HG02970 (cell line): ENCODE results near the gene CCDC32.

Source experiments
- ATAC-seq: cut with Tn5 transposase; IDR thresholded peaks from one replicate; pipeline ENCODE4 v1.9.1; 2021; ENCODE audit warnings: mild to moderate bottlenecking, moderate library complexity, moderate number of reproducible peaks; ENCODE audit not compliant: unreplicated experiment, low FRiP score

Gene CCDC32

DNA sequence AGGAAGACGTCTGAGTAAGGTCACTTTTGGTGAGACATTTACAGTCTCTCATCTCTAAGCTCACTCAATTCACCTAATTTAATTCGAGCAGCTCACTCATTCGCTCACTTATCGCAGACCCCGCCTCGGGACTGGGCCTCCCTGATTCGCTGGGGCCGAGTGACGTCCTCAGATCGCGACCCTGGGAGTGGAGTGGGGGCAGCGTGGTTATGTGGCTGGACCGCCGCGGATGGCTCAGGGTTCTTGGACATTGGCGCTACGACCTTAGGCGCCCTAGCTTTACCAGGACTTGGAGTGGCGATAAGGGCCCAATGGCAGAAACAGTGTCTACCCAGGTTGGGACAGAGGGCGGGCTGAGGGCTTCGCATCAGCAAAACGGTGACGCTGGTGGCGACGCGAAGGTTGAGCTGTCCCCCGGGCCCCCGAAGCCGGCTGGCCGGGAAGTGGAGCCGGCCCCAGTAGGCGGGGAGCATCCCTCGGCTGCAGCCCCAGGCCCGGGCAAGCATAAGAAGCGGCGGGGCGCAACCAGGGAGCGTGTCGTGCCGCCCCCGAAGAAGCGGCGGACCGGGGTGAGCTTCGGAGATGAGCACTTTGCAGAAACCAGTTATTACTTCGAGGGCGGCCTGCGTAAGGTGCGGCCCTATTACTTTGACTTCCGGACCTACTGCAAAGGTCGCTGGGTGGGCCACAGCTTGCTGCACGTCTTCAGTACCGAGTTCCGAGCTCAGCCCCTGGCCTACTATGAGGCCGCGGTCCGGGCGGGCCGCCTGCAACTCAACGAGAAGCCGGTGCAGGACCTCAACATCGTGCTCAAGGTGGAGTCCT, 4.5 kb upstream of the CCDC32 start, which contains the start of gene RPUSD2:
TSS of gene RPUSD2 (plus strand) at position 171 of the 825 bp plus-strand sequence. CDS start at position 210, 39 bp downstream.
- ATAC-seq = peak; percentile 53

DNA sequence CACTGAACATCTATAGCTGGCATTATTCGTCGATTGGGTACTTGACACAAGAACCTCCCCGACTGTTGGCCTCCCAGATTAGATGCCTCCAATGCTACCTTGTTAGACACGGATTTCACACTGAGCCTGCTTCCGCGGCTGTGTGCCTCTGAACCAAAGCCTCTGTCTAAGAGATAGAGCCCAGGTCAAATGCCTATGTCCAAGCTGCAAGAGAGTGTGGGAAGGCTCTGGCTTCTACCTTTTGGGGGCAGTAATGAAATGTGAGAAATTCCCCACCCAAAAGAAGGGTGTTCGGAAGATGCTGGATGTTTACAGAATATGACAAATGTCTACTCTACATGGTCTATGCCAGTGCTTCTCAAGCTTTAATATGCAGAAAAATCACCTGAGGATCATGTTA, 2.3 kb upstream of the CCDC32 start:
- no peak for ATAC-seq

DNA sequence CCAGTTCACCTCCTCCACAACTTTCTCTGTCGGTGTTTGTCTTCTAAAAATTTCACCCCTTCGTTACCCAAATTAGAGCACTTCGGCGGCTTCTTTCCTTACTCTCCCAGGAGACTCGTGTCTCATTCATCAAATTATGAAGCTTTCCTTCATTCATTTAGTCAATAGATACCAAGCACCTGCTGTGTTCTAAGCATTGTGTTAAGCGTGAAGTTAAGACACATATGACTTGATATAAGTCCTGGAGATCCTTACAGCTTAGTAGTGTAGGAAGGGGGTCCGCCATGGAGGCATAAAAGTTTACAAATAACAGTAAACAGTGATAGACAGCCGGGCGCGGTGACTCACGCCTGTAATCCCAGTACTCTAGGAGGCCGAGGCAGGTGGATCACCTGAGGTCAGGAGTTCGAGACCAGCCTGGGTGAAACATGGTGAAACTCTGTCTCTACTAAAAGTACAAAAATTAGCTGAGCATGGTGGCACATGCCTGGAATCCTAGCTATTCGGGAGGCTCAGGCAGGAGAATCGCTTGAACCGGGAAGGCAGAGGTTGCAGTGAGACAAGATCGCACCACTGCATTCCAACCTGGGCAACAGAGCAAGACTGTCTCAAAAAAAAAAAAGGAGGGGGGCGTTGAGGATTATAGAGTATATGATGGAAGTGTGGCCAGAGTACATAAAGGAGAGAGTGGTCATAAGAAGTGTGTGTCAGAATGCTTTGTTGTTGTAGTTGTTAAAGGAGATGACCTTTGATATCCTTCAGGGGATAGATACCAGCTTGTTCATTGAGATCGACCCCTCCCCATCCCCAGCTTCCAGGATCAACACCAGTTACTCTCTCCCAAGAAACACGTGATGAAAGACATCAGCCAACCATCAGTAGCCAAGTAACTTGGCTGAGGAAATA, 744 bp upstream of the CCDC32 start:
- ATAC-seq = no peak

DNA sequence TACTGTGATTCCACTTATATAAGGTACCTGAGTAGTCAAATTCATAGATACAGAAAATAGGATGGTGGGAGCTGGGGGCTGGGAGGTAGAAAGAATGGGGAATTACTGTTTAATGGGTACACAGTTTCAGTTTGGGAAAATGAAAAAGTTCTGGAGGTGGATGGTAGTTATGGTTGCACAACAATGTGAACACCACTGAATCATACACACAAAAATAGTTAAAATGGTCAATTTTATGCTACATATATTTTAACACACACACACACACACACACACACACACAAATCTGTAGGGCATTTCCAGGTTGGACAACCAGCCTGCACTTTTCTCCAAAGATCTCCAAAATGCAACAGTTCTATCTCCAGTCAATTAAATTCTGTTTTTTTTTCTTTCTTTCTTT, 1.4 kb downstream of the CCDC32 start:
- ATAC-seq = no peak

DNA sequence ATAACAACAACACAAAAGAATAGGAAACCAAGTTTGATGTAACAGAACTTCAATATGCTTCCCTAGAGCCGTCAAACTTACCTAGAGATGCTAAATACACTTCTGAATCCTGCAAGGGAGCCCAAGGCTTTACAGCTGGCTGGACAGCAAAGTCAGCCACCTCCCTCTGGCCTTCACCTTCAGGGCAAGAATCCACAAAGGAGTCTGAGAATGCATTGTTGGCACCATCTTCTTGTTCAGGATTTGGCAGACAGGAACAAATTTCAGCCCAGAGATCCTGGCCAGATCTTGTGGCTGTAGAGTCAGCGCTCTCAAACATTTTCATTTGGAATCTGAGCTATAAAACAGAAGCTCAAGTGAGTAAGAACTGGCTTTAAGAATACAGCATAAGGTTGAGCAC, 2.2 kb downstream of the CCDC32 start:
- no peak for ATAC-seq

DNA sequence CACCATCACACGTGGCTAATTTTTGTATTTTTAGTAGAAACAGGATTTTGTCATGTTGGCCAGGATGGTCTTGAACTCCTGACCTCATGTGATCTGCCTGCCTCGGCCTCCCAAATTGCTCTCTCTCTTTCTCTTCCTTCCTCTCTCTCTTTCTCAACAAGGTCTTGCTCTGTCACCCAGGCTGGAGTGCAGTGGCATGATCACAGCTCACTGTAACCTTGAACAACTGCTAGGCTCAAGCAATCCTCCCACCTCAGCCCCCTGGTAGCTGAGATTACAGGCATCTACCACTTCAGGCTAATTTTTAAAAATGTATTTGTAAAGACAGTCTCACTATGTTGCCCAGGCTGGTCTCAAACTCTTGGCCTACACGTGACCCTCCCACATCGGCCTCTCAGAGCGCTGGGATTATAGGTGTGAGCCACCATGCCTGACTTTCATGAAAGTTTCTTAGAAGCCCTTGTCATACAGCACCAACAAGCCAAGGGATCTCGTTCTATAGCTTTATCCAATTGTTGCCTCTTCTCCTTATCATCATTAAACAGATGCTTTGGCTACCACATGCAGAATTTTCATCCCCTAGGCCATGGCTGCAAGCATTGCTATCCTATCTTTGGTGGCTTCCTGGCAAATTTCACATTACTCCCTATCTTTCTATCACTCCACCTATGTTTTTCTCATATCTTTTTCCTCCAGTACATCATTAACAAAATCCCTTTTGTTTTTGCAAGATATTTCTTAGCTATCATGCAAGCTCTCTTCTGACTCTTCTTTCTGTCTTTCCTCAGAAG, 5.7 kb downstream of the CCDC32 start:
- no peak for ATAC-seq

DNA sequence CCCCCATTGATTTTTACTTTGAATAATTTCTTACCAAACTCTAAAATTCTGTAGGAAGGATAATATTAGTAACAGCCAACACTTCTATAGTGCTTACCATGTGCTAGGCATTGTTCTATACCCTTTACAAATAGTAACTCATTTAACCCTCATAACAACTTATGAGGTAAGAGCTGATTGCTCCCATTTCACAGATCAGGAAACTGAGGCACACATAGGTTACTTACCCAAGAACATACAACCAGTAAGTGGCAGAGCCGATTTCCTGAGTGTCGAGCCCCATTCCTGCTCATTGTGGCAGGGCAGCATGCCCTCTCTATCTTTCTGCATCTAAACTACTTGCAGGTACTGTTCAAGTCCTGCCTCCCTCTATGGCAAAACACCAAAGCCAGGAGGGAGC, 9.0 kb downstream of the CCDC32 start:
- ATAC-seq = no peak

DNA sequence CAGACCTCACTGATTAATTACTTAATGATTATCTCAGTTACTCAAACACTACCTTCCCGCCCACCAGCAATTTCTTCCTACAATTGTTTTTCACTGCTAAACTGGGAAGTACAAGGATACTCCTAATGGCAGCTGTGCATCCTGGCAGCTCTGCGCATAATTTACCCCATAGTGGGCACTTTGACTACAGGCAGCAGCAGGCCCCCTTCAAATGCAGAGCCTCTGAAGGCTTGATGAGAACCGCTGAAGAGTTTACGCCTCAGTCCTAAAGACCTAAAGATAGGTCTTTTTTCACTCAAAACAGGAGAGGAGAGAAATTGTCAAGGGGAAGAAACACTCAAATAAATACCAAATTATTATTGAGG, 10.7 kb downstream of the CCDC32 start:
- no peak for ATAC-seq

DNA sequence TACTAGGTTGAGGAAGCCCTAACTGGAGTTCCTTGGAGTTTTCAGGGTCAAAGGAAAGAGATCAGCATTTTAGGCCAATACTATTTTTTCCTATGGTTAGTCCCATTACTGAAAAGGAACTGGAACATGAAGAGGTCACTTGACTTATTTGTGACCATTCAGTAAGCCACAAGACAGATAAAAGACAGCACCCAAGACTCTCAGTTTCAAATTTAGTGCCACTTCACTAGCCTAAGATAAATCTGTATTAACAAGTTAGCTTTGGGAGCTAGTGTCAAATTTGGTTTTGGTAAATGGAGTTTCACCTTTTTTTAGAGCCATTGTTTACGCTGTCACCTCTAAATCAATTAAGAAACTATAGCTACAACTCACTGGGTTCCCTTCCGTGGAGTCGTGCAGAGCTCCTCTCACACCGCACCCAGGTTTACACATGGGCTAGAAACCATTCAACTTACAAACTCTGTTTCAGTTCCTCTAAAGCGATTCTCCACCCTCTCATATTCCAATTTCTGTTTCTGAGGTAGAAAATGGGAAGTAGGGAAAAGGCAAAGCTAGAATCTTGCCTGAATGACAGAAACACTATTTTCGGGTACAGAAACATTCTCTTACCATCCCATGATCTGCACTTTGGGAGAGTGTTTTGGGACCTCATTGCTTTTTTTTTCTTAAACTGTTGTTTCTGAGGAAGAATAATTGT, 14.4 kb downstream of the CCDC32 start:
- no peak for ATAC-seq

DNA sequence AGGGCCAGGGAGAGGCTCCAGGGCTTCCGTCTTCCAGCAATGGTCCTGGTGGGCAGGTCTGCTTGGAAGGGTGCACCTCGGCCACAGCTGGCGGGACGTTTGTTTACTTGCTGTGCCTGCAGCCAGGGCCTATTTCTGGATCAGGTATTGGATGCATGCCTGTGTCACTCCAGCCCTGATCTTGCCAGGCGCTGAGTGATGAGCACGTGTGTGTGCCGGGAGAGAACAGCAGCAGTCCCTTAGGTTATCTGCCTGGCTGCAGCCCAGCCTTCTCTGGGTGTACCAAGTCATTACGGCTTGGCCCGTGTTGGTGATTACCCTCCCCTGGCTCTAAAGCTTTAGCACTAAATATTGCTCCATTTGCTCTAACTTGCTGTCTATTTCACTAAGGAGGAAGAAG, 14.9 kb downstream of the CCDC32 start:
- no peak for ATAC-seq

DNA sequence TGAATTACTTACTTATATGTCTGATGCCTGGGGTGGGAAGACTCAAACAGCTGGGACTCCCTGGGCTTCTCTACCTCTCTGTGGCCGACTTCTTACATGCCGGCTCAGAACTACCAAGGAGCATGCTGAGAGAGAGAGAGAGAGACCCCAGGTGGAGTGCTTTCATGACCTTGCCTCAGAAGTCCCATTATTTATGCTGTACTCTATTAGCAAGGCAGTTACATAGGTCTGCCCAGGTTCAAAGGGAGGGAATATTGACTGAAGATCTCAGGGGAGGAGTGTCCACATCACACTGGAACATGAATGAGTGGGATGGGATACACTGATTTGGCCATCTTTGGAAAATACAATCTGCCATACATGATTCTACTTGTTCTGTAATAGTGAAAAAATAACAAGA, 16.2 kb downstream of the CCDC32 start:
- ATAC-seq = no peak

DNA sequence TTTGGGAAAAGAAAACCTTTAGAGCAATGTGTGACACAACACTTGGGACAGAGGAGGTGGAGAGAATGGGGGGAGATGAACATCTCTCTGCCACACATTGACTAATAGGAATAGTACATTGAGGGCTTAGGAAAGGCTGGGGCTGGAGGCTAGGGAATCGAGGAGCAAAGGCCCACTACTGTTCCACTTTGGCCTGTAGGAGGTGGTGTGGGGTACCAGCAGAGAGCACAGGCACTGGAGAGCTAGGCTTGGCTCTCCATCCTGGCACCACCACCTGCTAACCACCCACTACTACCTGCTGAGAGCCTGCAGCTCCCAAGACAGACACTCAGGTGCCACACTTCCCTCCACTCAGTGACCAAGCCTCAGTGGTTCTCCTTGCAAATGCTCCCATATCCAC, 19.4 kb downstream of the CCDC32 start:
- no peak for ATAC-seq

DNA sequence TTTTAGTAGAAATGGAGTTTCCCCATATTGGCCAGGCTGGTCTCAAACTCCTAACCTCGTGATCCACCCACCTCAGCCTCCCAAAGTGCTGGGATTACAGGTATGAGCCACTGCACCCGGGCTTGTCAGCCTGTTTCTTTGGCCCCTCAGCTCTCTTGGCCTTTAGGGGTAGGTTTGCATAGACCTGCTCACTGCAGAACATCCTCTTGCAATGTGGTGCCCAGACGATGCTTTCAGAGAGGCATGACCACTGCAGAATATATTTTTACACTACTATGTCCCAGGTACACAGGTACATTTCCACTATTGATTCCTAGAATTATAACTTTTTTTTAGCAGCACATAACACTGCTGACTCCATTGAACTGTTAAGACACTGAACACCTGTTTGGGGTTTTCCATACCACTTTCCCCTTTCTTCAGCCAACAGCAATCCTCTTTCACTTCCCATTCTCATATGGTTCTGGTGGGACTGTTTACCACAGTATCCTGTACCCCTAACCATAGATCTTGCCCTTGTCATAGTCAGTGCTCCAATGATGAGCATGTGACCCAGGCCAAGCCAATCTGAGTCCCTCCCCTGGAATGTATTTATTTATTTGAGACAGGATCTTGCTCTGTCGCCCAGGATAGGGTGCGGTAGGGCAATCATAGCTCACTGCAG, 21.1 kb downstream of the CCDC32 start:
- peak; percentile 48 for ATAC-seq

DNA sequence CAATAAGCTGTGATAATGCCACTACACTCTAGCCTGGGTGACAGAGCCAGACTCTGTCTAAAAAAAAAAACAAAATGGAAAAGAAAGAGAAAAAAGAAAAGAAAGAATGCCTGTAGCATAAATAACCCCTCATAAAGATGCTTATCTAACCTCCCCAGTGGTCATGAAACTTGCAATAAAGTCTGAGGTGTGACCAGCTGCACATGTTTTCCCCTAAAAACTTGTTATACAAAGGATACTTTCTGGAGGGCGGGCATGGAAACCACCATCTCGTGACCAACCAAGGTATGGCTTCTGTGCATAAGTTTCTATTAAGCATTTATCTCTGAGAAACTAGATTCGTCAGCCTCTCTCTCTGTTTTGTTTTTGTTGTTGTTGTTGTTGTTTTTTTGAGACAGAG, 21.8 kb downstream of the CCDC32 start:
- no peak for ATAC-seq

DNA sequence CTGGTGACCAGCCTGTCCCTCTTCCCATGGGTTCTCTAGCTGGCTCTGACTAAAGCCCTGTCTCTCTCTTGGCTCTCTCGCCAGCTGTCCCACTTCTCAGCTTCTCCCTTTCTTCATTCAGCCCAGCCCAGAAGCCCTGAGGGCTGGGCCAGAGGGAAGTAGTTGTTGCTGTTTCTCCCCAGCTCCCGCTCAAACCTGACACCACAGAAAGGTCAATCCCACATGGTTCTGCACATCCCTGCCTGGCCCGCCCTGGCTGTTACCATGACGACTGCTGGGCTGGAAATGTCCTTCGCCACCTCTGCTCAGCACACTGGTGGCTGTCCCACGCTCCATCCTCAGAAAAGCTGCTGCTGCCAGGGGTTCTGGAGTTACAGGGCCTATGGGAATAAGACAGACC, 25.9 kb downstream of the CCDC32 start:
- ATAC-seq = no peak

DNA sequence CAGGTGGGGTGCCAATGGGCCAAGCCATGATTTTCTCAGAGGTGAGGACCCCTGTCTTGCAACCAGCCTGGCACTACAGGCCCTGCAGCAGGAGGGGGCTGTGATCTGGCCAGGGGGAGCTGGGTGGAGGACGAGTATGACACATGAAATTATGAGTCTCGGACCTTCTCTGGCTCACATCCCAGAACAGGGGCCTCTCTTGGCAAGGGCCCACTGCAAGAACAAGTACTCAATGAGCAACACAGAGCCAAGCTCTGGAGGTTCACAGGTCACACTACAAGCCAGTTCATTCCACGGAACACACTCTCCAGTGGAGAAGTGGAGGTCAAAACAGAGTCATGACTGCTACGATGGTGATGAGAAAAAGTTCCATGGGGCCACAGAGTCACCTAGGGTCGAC, 28.3 kb downstream of the CCDC32 start:
- ATAC-seq = no peak

DNA sequence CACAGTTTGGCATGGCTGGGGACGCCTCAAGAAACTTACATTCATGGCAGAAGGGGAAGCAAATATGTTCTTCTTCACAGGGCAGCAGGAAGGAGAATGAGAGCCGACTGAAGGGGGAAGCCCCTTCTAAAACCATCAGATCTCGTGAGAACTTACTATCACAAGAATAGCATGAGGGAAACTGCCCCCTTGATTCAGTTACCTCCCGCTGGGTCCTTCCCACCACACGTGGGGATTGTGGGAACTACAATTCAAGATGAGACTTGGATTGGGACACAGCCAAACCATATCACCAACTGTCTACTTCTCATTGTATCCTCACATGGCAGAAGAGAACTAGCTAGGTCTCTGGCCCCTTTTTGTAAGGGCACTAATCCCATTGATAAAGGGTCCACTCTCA, 30.5 kb downstream of the CCDC32 start:
- ATAC-seq = no peak

DNA sequence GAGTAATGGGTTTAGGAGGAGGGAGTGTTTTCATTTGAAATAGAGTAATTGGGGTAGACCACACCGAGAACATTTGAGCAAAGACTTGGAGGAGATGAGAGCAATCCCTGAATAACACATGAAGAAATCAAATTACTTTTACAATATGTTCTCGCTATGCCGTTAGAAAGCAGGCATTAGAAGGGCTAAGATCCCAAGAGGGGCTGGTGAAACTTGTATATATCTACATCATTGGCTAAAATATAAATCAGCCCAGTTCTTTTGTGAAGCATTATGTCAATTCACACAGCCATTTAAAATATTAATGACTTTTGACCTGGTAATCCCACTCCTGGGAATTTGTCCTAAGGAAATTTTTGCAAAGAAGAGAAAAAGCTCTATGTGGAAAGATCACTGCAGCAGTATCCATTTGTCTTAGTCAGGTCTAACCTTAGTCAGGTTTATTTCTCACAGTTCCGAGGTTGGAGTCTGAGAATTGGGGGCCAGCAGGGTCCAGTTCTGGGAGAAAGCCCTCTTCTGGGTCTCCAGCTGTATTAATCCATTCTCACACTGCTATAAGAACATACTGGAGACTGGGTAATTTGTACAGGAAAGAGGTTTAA, 31.0 kb downstream of the CCDC32 start:
- ATAC-seq = no peak

DNA sequence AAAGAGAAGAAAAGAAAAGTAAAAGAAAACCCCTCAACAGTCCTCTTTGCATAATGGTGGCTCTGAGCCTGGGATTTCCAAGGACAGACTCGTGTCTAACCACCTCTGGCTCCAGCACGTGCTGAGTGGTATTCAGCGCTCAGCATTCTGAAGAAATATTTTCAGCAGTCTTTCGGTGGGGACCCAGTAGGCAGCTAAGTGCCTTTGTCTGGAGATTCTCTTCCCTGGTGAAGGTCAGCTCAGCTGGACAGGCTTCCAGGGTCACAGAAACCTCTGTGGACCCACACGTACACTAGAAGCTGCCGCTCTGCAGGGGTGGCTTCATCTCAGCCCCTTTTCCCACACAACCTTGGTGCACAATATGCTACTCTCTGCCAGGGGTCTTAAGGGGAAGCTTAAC, 36.0 kb downstream of the CCDC32 start:
- no peak for ATAC-seq
